HG02870 (cell line): ENCODE data around the gene SUSD1.
"Not testable (repeated sequence)": the region's sequence is repeated elsewhere in the genome, so short reads cannot be mapped to it uniquely, and the experiment has no call there.

Experiments
- ATAC-seq: cut with Tn5 transposase; IDR thresholded peaks from one replicate; pipeline ENCODE4 v1.9.1; 2021; ENCODE audit warnings: mild to moderate bottlenecking, moderate library complexity; ENCODE audit not compliant: unreplicated experiment

The SUSD1 gene

DNA sequence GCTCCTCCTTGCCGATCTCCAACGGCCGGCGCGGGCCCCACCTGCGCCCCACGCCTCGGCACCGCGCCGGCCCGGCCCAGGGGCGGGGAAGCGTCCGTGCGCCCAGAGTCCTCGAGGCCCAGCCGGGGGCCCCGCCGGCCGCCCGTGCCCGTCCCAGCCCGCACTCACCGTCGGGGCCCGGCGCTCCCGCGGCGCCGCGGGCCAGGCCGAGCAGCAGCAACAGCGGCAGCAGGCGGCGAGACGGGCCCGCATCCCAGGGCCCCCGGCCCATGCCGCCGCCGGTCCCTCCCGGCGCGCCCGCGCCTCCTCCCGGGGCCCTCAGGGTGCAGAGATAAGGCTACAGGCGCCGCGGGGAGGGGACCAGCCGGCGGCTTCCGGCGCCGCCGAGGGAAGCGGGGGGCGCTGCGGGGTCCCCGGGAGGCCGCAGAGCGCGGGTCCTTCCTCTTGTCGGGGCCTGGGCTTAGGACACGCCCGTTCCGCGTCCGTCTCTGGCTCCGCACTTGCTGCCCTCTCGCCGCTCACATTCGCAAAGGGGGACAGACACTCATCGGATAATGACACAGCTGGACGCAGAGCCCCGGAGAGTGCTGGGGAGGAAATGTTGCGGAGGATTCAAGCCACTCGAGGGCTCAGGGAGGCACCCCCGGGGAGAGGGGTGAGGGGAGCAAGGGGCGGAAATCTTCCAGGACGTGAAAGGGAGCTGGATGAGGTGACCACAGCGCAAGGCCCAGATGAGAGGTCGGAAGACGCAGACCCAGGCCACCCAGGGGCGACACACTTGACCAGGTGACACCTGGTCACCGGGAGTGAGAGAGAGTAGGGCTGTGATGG lies at the start of gene SUSD1:
SUSD1 (minus strand) TSS at position 333 of the 831 bp plus-strand sequence; CDS start at position 271, 62 bp downstream.
- ATAC-seq = peak; percentile 50

DNA sequence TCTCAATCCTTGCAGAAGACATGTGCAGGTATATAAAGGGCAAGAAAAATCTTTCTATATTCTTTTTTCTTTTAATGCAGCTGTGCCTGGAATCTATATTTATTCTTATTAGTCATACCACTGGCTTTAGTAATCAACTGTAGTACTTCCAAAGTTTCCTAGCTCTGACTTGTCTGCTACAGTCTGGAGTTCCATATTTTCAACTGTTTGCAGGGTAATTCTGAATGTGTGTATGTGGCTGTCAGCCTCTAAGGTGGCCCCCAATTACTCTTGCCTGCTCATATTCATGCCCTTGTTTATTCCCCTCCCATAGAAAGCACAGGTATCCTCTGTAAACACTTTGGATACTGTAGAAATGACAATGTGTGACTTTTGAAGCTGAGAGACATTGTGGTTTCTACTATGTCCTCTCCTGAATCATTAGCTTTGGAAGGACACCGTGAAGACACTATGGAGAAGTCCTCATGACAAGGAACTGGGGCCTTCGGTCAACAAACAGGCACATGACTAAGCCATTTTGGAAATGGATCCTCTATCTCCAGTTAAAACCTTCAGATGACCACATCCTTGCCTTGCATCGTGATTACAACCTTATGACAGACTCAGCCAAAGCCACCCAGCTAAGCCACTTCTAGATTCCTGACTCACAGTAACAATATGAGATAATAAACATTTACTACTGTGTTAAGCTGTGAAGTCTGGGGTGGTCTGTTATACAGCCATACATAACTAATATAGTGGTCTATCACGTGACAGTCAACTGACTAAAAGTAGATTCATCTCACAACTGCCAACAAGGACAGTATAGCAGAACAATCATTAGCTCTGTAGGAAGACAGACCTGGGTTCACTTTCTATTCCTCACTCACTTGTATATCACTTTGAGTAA lies 49.5 kb upstream of the SUSD1 start:
- peak; percentile 66 for ATAC-seq

DNA sequence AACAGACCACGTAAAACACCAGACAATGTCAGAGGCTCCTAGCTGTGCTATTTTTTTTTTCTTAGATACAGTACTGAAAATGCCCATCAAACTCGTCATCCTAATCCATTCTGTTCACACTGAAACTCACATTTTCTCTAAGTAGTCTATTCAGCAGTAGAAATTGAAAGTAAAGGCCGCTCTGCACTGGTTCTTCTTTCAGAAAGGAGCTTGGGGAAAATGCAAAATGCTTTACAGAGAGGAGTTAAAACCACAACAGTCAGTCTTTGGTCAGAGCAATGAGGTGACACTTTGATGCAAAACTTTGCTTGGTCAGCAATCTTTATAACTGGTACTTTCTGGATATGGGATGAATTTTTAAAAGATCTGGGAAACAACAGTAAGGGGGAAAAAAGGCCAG lies 43.8 kb upstream of the SUSD1 start:
- ATAC-seq = peak; percentile 90

DNA sequence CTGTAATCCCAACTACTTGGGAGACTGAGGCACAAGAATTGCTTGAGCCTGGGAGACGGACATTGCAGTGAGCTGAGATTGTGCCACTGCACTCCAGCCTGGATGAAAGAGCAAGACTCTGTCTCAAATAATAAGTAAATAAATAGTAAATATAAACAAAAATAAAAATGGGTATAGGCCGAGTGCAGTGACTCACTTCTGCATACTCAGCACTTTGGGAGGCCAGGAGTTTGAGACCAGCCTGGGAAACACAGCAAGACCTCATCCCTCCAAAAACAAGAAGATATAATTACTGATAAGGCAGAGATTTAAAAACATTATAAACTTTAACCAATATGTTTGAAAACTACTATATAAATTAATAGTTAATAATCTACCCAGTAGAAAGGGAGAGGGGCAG lies 37.8 kb upstream of the SUSD1 start:
- no peak for ATAC-seq

DNA sequence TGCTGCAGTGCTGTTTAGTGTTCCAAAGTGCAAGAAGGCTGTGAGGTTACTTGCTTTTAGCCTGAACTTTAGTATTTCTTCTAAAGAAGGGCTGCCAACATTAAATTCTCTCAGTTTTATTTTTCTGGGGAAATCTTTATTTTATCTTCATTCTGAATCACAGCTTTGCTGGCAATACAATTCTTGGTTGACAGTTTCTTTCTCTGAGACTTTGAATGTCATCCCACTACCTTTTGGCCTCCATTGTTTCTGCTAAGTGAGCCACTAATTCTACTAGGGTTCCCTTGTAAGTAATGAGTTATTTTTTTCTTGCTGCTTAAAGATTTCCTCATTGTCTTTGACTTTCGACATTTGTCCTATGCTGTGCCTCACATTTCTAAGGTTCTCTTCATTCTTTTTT lies 32.4 kb upstream of the SUSD1 start:
- no peak for ATAC-seq

DNA sequence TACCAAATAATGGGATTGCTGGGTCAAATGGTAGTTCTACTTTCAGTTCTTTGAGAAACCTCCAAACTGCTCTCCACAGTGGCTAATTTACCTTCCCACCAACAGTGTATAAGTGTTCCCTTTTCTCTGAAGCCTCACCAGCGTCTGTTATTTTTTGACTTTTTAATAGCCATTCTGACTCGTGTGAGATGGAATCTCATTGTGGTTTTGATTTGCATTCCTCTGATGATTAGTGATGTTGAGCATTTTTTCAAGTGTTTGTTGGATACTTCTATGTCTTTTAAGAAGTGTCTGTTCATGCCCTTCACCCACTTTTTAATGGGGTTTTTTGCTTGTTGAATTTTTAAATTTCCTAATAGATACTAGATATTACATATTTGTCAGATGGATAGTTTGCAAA lies 28.4 kb upstream of the SUSD1 start:
- no peak for ATAC-seq

DNA sequence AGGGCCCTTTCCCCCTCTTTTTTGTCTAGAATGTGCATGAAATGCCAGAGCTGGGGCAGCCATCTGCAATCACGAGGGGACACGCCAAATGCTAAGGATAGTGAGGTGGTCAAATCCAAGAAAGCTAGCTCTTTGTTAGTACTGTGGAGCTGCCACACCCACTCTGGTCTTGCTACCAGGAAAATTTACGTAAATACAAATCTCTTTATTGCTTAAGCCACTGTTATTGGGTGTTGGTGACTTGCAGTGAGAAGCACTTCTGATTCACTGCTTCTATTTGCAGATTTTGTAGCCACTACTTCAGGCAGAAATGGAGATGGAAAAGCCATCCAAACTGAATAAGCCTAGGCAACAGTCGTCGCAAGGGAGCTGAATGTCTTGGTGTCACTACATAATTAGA lies 25.6 kb upstream of the SUSD1 start:
- ATAC-seq = no peak

DNA sequence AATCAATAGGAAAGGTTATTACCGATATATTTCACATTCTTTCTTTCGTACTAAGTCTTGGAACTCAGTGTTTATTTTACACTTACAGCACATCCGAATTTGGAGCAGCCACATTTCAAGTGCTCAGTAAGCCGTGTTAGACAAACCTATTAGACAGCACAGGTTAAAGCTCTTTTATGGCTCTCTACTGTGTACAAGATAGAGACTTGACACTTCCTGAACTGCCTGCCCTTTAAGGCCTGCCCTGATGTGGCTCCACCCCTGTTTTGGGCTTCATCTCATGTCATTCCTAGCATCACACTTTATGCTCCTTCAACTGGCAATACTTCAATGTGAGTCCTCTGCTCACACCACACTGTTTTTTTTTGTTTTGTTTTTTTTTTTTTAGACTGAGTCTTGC lies 23.5 kb upstream of the SUSD1 start:
- no peak for ATAC-seq

DNA sequence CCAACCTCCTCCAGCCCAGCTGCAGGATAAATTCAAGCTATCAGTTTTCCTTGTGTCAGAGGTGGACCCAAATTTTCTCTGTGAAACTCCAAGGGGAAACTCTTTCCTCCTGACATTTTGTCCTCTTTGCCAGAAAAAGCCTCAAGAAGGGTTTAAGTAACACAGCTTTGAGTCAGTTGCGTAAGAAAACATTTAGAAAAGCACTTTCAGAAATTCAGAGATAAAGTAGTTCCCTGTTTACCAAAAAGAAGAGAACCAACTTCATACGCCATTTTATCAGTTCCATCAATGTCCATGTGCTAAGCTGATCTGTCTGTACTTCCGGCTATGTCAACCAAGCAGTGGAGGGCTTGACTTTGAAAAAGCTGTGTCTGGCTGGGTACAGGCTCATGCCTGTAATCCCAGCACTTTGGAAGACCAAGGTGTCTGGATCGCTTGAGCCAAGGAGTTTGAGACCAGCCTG lies 19.9 kb upstream of the SUSD1 start:
- ATAC-seq = no peak

DNA sequence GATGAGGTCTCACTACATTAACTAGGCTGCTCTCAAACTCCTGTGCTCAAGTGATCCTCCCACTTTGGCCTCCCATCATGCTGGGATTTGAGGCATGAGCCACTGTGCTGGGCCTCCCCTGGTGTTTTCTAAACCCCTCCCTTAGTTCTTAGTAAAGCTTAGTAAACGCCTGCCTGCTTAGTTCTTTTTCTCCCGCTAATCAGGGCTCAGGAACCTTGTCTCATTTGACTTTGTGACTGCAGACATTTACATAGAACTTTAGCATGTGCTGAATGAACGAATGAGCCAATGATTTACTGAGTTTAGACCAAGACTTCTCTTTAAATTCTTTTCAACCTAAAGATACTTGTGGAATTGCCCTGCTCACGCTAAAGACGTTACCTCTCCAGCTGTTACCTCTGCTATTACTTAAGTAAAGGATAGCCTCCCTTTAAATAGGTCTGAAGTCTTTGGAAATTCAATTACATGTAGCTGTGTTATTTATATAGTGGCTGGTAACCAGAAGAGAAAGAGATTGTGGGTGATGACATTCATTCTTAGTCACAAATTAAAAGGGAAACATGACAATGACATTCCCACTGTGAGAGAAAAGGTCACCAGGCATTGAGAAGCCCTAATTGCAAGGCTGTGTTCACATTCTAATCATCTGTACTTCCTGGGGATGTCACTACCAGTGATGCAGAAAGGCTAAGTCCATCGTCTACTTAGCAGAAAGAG lies 18.6 kb upstream of the SUSD1 start:
- no peak for ATAC-seq

DNA sequence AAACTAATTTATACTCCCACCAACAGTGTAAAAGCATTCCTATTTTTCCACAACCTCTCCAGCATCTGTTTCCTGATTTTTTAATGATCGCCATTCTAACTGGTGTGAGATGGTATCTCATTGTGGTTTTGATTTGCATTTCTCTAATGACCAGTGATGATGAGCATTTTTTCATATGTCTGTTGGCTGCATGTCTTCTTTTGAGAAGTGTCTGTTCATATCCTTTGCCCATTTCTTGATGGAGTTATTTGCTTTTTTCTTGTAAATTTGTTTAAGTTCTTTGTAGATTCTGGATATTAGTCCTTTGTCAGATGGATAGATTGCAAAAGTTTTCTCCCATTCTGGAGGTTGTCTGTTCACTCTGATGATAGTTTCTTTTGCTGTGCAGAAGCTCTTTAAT lies 15.2 kb upstream of the SUSD1 start:
- ATAC-seq = not testable (repeated sequence)

DNA sequence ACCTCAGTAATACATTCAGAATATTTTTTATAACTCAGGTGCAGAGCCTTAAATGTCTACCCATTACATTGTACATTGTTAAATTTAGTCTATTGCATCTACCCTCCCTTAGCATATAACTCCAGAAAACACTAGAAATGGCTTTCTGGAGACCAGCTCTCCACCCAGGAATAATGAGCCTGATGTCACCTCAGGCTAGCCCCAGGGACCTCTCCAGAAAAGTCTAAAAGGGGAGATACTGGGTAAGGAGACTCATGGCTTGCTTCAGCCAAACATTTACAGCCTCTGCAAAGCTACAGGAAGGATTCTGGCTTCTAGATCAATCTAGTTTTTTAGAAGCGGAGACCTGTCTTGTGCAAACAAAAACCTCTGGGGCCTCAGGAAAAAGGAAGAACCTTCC lies 13.8 kb upstream of the SUSD1 start:
- no peak for ATAC-seq

DNA sequence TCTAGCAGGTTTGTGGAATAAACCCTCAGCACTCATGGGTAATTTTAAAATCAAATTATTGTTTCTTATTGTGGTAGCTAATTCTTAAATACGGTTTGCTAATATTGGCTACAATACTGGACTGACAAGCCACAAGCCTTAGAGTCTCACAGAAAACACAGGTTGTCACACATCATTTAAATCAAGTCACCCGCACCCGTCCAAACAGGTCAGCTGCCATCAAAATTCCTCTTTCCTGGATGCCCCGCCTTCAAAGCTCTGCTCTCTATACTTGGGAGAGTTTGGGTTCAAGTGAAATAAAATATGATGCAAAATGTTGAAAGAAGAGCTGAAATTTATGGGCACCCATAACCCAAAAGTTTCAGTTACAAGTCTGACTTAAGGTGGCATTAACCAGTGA lies 12.3 kb upstream of the SUSD1 start:
- ATAC-seq = no peak

DNA sequence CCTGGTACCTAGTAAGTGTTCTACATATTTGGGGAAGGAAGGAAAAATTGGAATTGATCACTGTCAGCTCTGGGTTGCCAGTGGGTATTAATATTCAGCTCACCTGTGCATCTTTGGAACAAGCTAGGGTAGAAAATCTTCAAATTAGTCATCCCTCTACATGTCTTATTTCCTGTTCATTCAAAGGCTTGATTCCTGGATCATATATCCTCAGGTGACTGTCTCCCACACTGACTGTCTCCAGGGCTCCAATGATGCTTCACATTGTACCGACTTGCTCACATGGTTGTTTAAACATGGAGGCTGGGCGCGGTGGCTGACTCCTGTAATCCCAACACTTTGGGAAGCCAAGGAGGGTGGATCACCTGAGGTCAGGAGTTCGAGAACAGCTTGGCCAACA lies 11.6 kb upstream of the SUSD1 start:
- no peak for ATAC-seq

DNA sequence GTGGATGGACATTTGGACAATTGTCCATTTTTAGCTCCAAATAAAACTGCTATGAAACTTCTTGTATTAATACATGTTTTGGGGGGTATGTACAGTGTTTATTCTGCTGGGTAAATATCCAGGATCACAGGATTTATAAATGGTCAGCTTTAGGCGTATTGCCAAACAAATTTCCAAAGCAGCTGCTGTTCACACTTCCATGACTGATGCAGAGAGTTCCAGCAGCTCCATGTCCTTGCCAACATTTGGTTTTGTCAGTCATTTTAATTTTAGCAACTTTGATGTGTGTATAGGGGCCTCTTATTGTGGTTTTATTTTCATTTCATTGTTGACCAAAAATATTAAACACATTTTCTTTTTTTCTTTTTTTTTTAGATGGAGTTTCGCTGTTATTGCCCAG lies 9.8 kb upstream of the SUSD1 start:
- ATAC-seq = no peak

DNA sequence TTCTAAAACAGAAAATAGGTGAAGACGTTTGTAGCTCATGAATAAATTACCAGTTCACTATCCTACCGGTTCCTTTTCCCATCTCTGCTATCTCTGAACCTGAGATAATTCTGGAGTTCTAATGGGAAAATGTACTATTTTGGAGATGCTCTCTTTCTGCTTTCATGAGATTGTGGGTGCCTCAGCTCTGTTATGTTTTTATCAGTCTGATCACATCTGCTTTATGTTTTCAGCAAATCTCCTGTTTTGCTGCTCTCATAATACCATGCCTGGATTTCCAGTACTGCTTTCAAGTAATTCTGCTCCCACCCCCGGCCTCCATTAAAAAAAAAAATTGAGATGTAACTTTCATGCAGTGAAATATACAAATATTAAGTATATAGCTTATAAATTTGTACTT lies 9.1 kb upstream of the SUSD1 start:
- ATAC-seq = no peak

DNA sequence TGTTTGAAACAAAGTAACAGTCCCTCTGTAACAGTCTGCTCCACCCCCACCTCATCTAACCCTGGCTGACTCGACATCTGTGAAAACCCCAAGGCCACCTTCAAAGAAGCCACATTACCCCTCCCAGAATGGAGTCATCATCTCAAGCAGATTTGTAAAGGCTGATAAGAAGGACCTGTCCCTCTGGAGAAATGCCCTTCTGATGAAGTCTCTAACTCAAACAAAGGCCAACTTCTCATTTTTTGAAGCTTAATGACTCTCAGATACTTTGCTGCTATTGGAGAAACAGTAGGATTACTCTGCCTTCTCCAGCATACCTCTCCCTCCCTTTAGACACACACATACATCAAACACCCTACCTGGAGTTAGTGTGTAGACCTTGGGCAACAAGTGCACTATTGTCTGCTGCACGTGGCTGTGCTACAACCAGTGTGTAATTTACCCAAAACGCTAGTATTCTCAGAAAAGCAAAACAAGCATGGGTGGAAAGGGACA lies 5.3 kb upstream of the SUSD1 start:
- no peak for ATAC-seq

DNA sequence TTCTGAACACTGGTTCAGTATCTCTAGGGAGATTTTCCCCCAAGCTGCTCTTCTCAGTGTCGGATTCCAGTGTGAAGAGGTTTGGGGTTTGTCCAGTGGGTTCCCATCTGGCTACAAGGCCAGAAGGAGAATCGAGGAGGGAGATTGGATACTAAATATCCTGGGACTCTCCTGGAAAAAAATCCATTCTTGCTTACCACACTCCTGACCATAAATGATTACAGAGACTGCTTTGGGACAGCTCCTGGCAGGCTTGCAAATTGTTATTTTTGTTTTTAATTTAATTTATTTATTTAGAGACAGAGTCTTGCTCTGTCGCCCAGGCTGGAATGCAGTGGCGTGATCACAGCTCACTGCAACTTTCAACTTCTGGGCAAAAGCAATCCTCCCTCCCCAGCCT lies 4.7 kb upstream of the SUSD1 start:
- no peak for ATAC-seq

DNA sequence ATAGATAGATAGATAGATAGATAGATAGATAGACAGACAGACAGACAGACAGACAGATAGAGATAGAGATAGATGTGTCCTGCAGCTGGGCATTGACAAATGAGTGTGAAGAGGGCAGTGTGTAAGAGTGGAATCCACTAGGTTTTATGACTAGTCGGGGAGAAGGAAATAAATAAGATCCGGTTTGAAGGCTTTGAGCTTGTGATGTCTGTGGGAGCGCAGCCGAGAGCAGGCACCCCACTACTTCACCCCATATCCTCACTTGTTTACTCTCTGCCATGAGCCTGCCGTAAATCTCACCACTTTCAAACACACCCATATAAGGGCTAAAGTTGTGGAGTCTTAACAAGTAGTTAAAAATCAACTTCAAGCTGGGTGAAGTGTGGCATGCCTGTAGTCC lies 1.4 kb upstream of the SUSD1 start:
- no peak for ATAC-seq

DNA sequence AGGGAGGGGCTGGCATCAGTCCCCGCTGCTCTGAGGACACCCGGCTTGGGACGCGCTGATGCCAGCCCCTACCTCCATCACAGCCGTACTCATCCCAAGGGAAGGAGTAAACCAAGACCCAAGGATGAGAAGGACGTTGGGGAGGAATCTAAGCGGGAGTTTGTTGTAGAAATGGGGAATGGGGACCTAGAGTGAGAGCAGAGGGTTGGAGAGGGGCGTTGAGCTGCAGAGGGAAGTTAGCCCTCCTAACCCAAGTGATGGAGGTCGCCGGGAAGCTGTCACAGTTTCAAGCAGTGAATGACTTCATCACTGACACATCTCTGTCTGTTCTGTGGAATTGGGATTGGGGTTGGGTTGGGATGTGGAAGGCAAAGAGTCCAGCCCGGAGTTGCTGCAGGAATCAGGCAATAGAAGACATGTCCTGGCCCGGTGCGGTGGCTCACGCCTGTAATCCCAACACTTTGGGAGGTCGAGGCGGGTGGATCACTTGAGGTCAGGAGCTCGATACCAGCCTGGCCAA lies 759 bp upstream of the SUSD1 start:
- no peak for ATAC-seq
